Lower leg skin (tissue), 3 donors: ENCODE measurements around the gene SCAPER.

ENCODE experiments used
- CTCF ChIP-seq, 3 donors: fragments of 450-650 bp; IDR thresholded peaks; one replicate each; pipeline ENCODE4 v1.5.1; 2016; ENCODE audit warnings: antibody characterized with exemption in 3 of 3, mild to moderate bottlenecking in 3 of 3, moderate library complexity in 2 of 3
- POLR2A ChIP-seq, 2 donors: fragments of 450-650 bp; IDR thresholded peaks; one replicate each; pipeline ENCODE4 v1.6.1; 2016 to 2017; ENCODE audit warnings: antibody characterized with exemption in 2 of 2, mild to moderate bottlenecking in 1 of 2, moderate library complexity in 1 of 2

GRCh38 chr15:76642671-76643070, 262.5 kb downstream of the SCAPER start:
- no peak for TF ChIP-seq CTCF (IDR thresholded peaks at IDR 0.05)
- TF ChIP-seq POLR2A (IDR thresholded peaks at IDR 0.05) = no peak
